ENCODE data around the gene PAM16.

DNA sequence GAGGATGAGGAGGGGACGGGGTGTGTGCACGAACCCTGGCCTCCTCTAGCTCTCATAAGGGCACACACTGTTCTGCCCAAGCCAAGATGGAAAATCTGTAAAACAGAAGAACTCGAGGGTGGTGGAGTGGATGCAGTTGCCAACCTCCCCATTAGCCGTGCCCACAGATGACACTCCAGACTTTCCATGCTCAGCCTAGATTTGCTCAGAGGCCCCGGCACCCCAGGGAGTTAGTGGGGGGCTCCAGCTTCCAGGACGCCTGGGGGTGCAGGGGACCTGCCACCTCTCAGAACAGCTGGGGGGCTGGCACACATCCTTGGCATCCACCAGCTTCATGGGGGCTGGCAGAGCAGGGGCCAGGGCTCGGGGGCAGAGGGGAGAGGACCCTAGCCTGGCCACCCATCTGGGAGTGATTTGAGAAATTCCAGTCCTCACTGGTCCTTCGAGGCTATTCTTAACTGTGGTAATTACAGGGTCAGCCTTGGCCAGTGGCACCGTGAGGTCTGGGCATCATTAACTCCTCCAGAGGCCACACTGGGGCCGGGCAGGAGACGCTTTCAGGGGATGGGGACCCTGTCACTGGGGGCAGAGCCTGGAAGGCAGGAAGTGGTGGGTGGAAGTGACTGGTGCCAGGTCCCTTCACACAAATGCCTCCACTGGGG is 34.8 kb upstream of the PAM16 start:
- TF ChIP-seq, protein P1, sequence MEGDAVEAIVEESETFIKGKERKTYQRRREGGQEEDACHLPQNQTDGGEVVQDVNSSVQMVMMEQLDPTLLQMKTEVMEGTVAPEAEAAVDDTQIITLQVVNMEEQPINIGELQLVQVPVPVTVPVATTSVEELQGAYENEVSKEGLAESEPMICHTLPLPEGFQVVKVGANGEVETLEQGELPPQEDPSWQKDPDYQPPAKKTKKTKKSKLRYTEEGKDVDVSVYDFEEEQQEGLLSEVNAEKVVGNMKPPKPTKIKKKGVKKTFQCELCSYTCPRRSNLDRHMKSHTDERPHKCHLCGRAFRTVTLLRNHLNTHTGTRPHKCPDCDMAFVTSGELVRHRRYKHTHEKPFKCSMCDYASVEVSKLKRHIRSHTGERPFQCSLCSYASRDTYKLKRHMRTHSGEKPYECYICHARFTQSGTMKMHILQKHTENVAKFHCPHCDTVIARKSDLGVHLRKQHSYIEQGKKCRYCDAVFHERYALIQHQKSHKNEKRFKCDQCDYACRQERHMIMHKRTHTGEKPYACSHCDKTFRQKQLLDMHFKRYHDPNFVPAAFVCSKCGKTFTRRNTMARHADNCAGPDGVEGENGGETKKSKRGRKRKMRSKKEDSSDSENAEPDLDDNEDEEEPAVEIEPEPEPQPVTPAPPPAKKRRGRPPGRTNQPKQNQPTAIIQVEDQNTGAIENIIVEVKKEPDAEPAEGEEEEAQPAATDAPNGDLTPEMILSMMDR (IDR thresholded peaks at IDR 0.05) = no peak
- TF ChIP-seq POLR2A (IDR thresholded peaks at IDR 0.05) = no peak

Data from lower leg skin (tissue), 3 donors.